H9 (cell line): ENCODE measurements around the gene TRIM56. TPM values are rescaled to one million over a fixed set of nuclear protein-coding genes. Genes with fewer than 3 reads are reported as not detected.

Experiments
- DNase-seq: peaks from one replicate; pipeline ENCODE4 v3.0.0-alpha.2; 2017
- H2AFZ ChIP-seq: one replicate; pipeline ENCODE4 v1.6.1; 2013; ENCODE audit warnings: mild to moderate bottlenecking, low read length, control low read depth, moderate library complexity
- H2AK5ac ChIP-seq: 2 replicates; pipeline ENCODE4 v1.6.1; 2013; ENCODE audit warnings: low read length, control low read depth, mixed read lengths; ENCODE audit not compliant: insufficient read length
- H2BK120ac ChIP-seq: one replicate; pipeline ENCODE4 v1.6.1; 2013; ENCODE audit warnings: low read depth, mild to moderate bottlenecking, low read length, control low read depth, inconsistent platforms; ENCODE audit not compliant: poor library complexity, severe bottlenecking
- H2BK12ac ChIP-seq: 2 replicates; pipeline ENCODE4 v1.6.1; 2013; ENCODE audit warnings: low read length, control low read depth, mixed read lengths, low read depth; ENCODE audit not compliant: insufficient read length
- H2BK15ac ChIP-seq: 2 replicates; pipeline ENCODE4 v1.6.1; 2013; ENCODE audit warnings: low read depth, low read length, control low read depth
- H2BK20ac ChIP-seq: one replicate; pipeline ENCODE4 v1.6.1; 2013; ENCODE audit warnings: low read depth, mild to moderate bottlenecking, low read length, control low read depth, inconsistent platforms; ENCODE audit not compliant: poor library complexity, severe bottlenecking
- H2BK5ac ChIP-seq: 2 replicates; pipeline ENCODE4 v1.6.1; 2013; ENCODE audit warnings: low read length, control low read depth, mixed read lengths; ENCODE audit not compliant: insufficient read length
- H3K14ac ChIP-seq: 2 replicates; pipeline ENCODE4 v1.6.1; 2013; ENCODE audit warnings: low read length, control low read depth; ENCODE audit not compliant: insufficient read depth
- H3K18ac ChIP-seq: 2 replicates; pipeline ENCODE4 v1.6.1; 2013; ENCODE audit warnings: low read depth, mild to moderate bottlenecking, mixed read lengths, low read length, control low read depth; ENCODE audit not compliant: insufficient read length
- H3K23ac ChIP-seq: 2 replicates; pipeline ENCODE4 v1.6.1; 2013; ENCODE audit warnings: low read length, control low read depth, mixed read lengths, low read depth; ENCODE audit not compliant: insufficient read length
- H3K23me2 ChIP-seq: 2 replicates; pipeline ENCODE4 v1.6.1; 2013; ENCODE audit warnings: low read depth, mild to moderate bottlenecking, mixed read lengths, low read length, control low read depth; ENCODE audit not compliant: insufficient read length, poor library complexity, severe bottlenecking
- H3K27ac ChIP-seq: 2 replicates; pipeline ENCODE4 v1.5.1; 2013; ENCODE audit warnings: low read length, control low read depth, mixed read lengths, low read depth; ENCODE audit not compliant: insufficient read length
- H3K27me3 ChIP-seq: 2 replicates; pipeline ENCODE4 v1.6.1; 2013; ENCODE audit warnings: low read length, control low read depth, inconsistent platforms; ENCODE audit not compliant: insufficient read depth
- H3K4ac ChIP-seq: 2 replicates; pipeline ENCODE4 v1.6.1; 2013; ENCODE audit warnings: low read depth, mild to moderate bottlenecking, control low read depth, inconsistent platforms, low read length, moderate library complexity
- H3K4me1 ChIP-seq: 2 replicates; pipeline ENCODE4 v1.6.1; 2013; ENCODE audit warnings: low read length, control low read depth, inconsistent platforms; ENCODE audit not compliant: insufficient read depth
- H3K4me2 ChIP-seq: 2 replicates; pipeline ENCODE4 v1.6.1; 2013; ENCODE audit warnings: low read length, control low read depth, mixed read lengths; ENCODE audit not compliant: insufficient read length, insufficient read depth
- H3K56ac ChIP-seq: 2 replicates; pipeline ENCODE4 v1.6.1; 2013; ENCODE audit warnings: low read depth, mild to moderate bottlenecking, mixed read lengths, low read length, control low read depth; ENCODE audit not compliant: insufficient read length
- H3K79me1 ChIP-seq: 2 replicates; pipeline ENCODE4 v1.6.1; 2013; ENCODE audit warnings: low read depth, mild to moderate bottlenecking, moderate library complexity, low read length, control low read depth, inconsistent platforms; ENCODE audit not compliant: insufficient read depth, poor library complexity, severe bottlenecking
- H3K79me2 ChIP-seq: 2 replicates; pipeline ENCODE4 v1.6.1; 2013; ENCODE audit warnings: low read length, control low read depth, inconsistent platforms; ENCODE audit not compliant: insufficient read depth
- H3K9ac ChIP-seq: 2 replicates; pipeline ENCODE4 v1.6.1; 2013; ENCODE audit warnings: low read length, control low read depth, mixed read lengths; ENCODE audit not compliant: insufficient read length; ENCODE audit errors: extremely low read depth
- H3K9me3 ChIP-seq: one replicate; pipeline ENCODE4 v1.6.1; 2013; ENCODE audit warnings: low read depth, low read length, inconsistent platforms; ENCODE audit not compliant: control insufficient read depth
- H3T11ph ChIP-seq: one replicate; pipeline ENCODE4 v1.6.1; 2013; ENCODE audit warnings: mild to moderate bottlenecking, low read length, control low read depth, inconsistent platforms
- H4K20me1 ChIP-seq: one replicate; pipeline ENCODE4 v1.6.1; 2013; ENCODE audit not compliant: control insufficient read depth, insufficient read length, insufficient read depth
- H4K5ac ChIP-seq: 2 replicates; pipeline ENCODE4 v1.6.1; 2013; ENCODE audit warnings: low read depth, mild to moderate bottlenecking, mixed read lengths, low read length, control low read depth; ENCODE audit not compliant: insufficient read length
- H4K8ac ChIP-seq: replicated peaks from 2 replicates; pipeline ENCODE4 v1.6.1; 2013; ENCODE audit warnings: low read length, control low read depth, mixed read lengths, low read depth; ENCODE audit not compliant: insufficient read length
- H4K91ac ChIP-seq: 2 replicates; pipeline ENCODE4 v1.6.1; 2013; ENCODE audit warnings: low read depth, mild to moderate bottlenecking, moderate library complexity, mixed read lengths, low read length, control low read depth; ENCODE audit not compliant: insufficient read length
- H3K27ac Mint-ChIP-seq, 3 experiments: 2 replicates in 2 of 3; 3 replicates in 1 of 3; pipeline ENCODE4 v1.8.0; 2020 to 2021; ENCODE audit warnings: mixed read lengths in 3 of 3, mild to moderate bottlenecking in 1 of 3, moderate library complexity in 1 of 3
- H3K27me3 Mint-ChIP-seq: 2 replicates; pipeline ENCODE4 v1.8.0; 2021; ENCODE audit warnings: low read depth, mild to moderate bottlenecking, moderate library complexity, mixed read lengths
- H3K36me3 Mint-ChIP-seq, 3 experiments: 2 replicates in 2 of 3; 3 replicates in 1 of 3; pipeline ENCODE4 v1.8.0; 2020 to 2021; ENCODE audit warnings: low read depth in 3 of 3, mixed read lengths in 3 of 3; ENCODE audit not compliant: insufficient read depth in 1 of 3
- H3K4me1 Mint-ChIP-seq, 2 experiments: 2 replicates each; pipeline ENCODE4 v1.8.0; 2020; ENCODE audit warnings: mixed read lengths in 2 of 2
- H3K4me3 Mint-ChIP-seq, 2 experiments: 2 replicates in 1 of 2; 3 replicates in 1 of 2; pipeline ENCODE4 v1.8.0; 2020 to 2021; ENCODE audit warnings: mild to moderate bottlenecking in 2 of 2, mixed read lengths in 2 of 2, moderate library complexity in 1 of 2
- H3K9me3 Mint-ChIP-seq, 2 experiments: 2 replicates in 1 of 2; 3 replicates in 1 of 2; pipeline ENCODE4 v1.8.0; 2020; ENCODE audit warnings: mild to moderate bottlenecking in 2 of 2, mixed read lengths in 2 of 2, moderate library complexity in 1 of 2
- CTCF ChIP-seq: fragments of 200-600 bp; sonication (generic); conservative IDR thresholded peaks from 3 replicates; pipeline ENCODE4 v1.8.0; 2021; ENCODE audit warnings: antibody characterized with exemption, mild to moderate bottlenecking
- WGBS: extraction: QIAGEN DNeasy Blood & Tissue Kit; methylation state at CpG from one replicate; pipeline ENCODE4 v1.1.7; 2013; ENCODE audit warnings: missing lambda C conversion rate, low lambda C conversion rate, mixed read lengths; ENCODE audit not compliant: insufficient read length; ENCODE audit errors: extremely low coverage; 5-methylcytosine and 5-hydroxymethylcytosine counted together
- total RNA-seq: library from RNA; stranded (reverse); gene quantifications from 2 replicates; pipeline ENCODE4 v1.2.1, GENCODE V29; 2021

The TRIM56 gene
- total RNA-seq, 1 experiment from 2014 or later, result 21.8 TPM

GRCh38 chr7:101099969-101100781, 14.9 kb downstream of the TRIM56 start:
- peak overlapping the region; percentile 4 to 62; a peak in 1 of 5 replicates for H3K4me3 Mint-ChIP-seq
- no peaks in the 10 kb centered on the region; a peak in 1 of 7 replicates for H3K36me3 Mint-ChIP-seq
- no peak overlapping the region for H4K91ac ChIP-seq
- H3K18ac ChIP-seq, result peak overlapping the region; percentile 67
- H2BK120ac ChIP-seq, result no peak overlapping the region
- peak overlapping the region; percentile 14 for H3K4me2 ChIP-seq
- no peak overlapping the region for H3K4ac ChIP-seq
- H4K8ac ChIP-seq, result no peak overlapping the region
- H3K79me1 ChIP-seq, result no peaks in the 10 kb centered on the region
- H3K9me3 Mint-ChIP-seq, result no peaks in the 10 kb centered on the region
- H3K9me3 ChIP-seq, result no peaks in the 10 kb centered on the region
- no peak overlapping the region for H3K23ac ChIP-seq
- H2BK15ac ChIP-seq, result no peak overlapping the region
- H3K14ac ChIP-seq, result 0 out of 2 replicates have a peak overlapping the region, but pooled peaks have one; percentile 42
- no CpG with 5 or more reads among the region's 26 CpGs for WGBS
- no peak for TF ChIP-seq CTCF
- no peak overlapping the region for H3T11ph ChIP-seq
- H2BK12ac ChIP-seq, result peak overlapping the region; percentile 22
- H3K27me3 ChIP-seq, result no peaks in the 10 kb centered on the region
- no peaks in the 10 kb centered on the region for H3K23me2 ChIP-seq
- no peak overlapping the region for H3K27ac ChIP-seq
- no peaks in the 10 kb centered on the region for H3K79me2 ChIP-seq
- H4K5ac ChIP-seq, result no peak overlapping the region
- no peak overlapping the region for H2AK5ac ChIP-seq
- H4K20me1 ChIP-seq, result no peaks in the 10 kb centered on the region
- no peak overlapping the region for H2BK20ac ChIP-seq
- peaks cover 44% of the 10 kb centered on the region in 2 experiments for H3K4me1 Mint-ChIP-seq
- H3K27ac Mint-ChIP-seq, result peak overlapping the region in 2 of 3 experiments; percentile 53 to 98; a peak in 4 of 7 replicates
- H2BK5ac ChIP-seq, result no peak overlapping the region
- no peak overlapping the region for H2AFZ ChIP-seq
- peak; percentile 94 for DNase-seq
- peaks cover 7% of the 10 kb centered on the region for H3K4me1 ChIP-seq
- no peaks in the 10 kb centered on the region for H3K27me3 Mint-ChIP-seq
- H3K56ac ChIP-seq, result no peak overlapping the region
- no peak overlapping the region for H3K9ac ChIP-seq
